Embryonic facial prominence (tissue), 1 donor: Measurements from ENCODE around the gene CSF3.

ENCODE experiments used
- DNase-seq: peaks from one replicate; pipeline ENCODE4 v3.0.0-alpha.2; 2016; ENCODE audit errors: extremely low spot score

The CSF3 gene

GRCh38 chr17:40024901-40025300 is 9.7 kb downstream of the CSF3 start:
- no peak for DNase-seq

GRCh38 chr17:40025559-40025958 is 10.3 kb downstream of the CSF3 start:
- no peak for DNase-seq

- no peak for DNase-seq
These were observed 11.0 kb downstream of the CSF3 start for GRCh38 chr17:40025991-40026815.

GRCh38 chr17:40026816-40027613 is 11.8 kb downstream of the CSF3 start:
- peak; percentile 34 for DNase-seq

- DNase-seq, result no peak
These were observed 12.4 kb downstream of the CSF3 start for GRCh38 chr17:40027614-40028012.

- DNase-seq, result no peak
These were observed 13.4 kb downstream of the CSF3 start for GRCh38 chr17:40028595-40028994.

GRCh38 chr17:40031706-40032105 is 16.5 kb downstream of the CSF3 start:
- DNase-seq, result no peak

- no peak for DNase-seq
These were observed 17.4 kb downstream of the CSF3 start for GRCh38 chr17:40032322-40033320.

- DNase-seq, result no peak
These were observed 18.1 kb downstream of the CSF3 start for GRCh38 chr17:40033339-40033738.

GRCh38 chr17:40034426-40035161 is 19.4 kb downstream of the CSF3 start:
- DNase-seq, result no peak

- DNase-seq, result no peak
These were observed 19.9 kb downstream of the CSF3 start for GRCh38 chr17:40035162-40035559.

- DNase-seq, result no peak
These were observed 23.8 kb downstream of the CSF3 start for GRCh38 chr17:40038882-40039513.

- DNase-seq, result no peak
These were observed 26.0 kb downstream of the CSF3 start for GRCh38 chr17:40041196-40041595.

GRCh38 chr17:40056379-40057015 is 41.3 kb downstream of the CSF3 start:
- no peak for DNase-seq

GRCh38 chr17:40058186-40058784 is 43.0 kb downstream of the CSF3 start:
- no peak for DNase-seq

GRCh38 chr17:40058865-40059264 is 43.6 kb downstream of the CSF3 start:
- no peak for DNase-seq

GRCh38 chr17:40059729-40060475 is 44.7 kb downstream of the CSF3 start:
- no peak for DNase-seq

- no peak for DNase-seq
These were observed 45.8 kb downstream of the CSF3 start for GRCh38 chr17:40060887-40061608.
